Measurements from ENCODE around the gene KCNS3.

The KCNS3 gene

DNA sequence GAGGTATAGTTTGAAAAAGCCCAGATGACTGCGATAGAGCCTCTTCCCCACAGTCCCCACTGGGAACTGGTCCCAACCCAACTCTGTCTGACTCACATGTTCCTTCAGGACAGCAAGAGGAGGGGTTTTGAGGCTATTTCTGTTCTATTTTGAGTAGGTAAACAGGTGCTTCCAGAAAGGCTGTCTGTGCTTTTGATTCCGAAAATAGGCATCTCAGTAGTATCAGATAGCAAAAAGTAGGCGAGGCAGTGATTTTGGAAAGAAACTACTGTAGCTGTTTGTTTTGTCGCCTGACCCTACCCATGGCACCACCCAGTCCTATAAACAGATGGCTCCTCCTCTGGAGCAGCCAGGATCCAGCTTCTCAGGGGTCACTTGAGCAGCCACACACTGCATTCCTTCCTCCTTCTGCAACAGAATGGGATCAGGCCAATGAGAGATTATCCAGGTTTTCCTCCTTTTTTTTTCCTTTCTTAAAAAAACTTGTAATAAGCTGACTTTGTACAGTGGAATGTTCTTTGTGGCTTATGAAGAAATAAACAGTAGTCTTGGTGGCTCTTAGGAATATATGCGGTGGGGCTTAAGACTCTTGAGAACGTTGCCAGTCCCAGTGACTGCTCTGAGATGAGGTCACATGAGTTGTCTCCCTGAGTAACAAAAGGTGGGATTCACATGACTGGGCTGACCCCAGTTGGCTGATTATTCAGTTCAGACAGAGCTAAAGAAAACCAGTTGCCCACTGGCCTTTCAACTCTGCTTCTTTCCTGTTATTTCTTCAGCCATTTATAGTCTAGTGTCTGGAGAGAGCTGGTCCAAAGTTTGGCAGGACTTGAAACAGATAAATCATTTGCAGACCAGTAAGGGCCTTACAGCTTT lies 98.6 kb downstream of the KCNS3 start:
- TF ChIP-seq ZNF274 (IDR thresholded peaks at IDR 0.05; ENCODE audit: low read depth, low read length) = no peak
- H3K4me3 ChIP-seq (ENCODE audit: low read length) = no peak overlapping the region

DNA sequence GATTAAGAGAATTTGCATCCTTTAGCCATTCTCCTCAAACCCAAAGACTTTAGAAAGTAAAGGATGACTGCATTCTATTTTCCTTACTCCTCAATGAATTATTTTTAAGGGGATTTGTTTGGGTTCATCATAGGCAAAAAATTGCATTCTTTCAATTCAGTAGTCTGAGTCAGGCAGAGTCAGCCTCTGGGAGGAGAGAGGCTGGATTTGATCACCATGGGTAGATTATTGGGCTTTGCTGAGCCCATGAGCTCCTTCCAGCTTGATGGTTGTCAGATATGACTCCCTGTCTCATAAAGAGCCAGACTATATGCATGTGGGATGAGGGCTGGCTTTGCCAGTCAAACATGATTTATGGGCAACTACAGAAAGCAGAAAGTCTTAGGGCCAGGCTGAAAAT lies 101.2 kb downstream of the KCNS3 start:
- no peak for TF ChIP-seq ZNF274 (IDR thresholded peaks at IDR 0.05; ENCODE audit: low read depth, low read length)
- H3K4me3 ChIP-seq (ENCODE audit: low read length) = no peak overlapping the region

- no peak overlapping the region for H3K4me3 ChIP-seq (ENCODE audit: low read length)
- no peak for TF ChIP-seq ZNF274 (IDR thresholded peaks at IDR 0.05; ENCODE audit: low read depth, low read length)
Measured at GRCh38 chr2:17981936-17982335, 103.5 kb downstream of the KCNS3 start.

All from GM08714 (cell line).